Measurements from ENCODE around the gene SPTBN4.
"Not testable (repeated sequence)": the region's sequence is repeated elsewhere in the genome, so short reads cannot be mapped to it uniquely, and the experiment has no call there.

Gene SPTBN4

DNA sequence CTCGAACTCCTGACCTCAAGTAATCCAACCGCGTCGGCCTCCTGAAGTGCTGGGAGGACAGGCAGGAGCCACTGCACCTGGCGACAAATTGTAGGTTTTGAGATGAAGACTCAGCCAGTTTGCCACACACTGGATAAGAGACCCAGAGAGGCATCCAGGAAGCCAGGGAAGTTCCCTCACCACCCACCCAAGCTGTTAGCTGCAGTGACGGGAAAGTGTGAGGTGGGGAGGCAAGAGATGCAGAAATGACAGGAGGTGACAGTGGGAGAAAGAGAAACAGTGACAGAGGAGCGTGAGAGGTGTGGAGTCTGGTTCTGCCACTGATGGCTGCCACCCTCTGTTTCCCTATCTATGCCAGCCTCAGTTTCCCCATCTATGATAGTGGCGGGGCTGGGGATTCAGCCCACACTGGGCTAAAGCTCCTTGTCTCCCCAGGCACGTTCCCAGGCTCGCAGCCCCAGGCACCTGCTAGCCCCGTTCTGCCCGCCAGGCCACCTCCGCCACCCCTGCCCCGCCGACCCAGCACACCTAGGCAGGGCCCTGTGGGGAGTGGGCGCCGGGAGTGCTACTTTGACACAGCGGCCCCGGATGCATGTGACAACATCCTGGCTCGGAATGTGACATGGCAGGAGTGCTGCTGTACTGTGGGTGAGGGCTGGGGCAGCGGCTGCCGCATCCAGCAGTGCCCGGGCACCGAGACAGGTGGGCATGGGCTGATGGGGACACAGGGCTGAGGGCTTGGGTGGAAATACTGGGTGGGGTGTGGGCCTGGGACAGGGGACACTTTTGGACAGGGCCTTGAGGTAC, 155.4 kb downstream of the SPTBN4 start:
- no peaks in the 10 kb centered on the region for H3K4me1 ChIP-seq (ENCODE audit: control insufficient read depth, insufficient read depth, low read length, unreplicated experiment)
- H3K27me3 ChIP-seq (ENCODE audit: insufficient read depth, low read length) = no peaks in the 10 kb centered on the region
- H3K27ac ChIP-seq (ENCODE audit: low read depth, low read length) = no peak overlapping the region
- no peaks in the 10 kb centered on the region for H3K79me2 ChIP-seq (ENCODE audit: control insufficient read depth, insufficient read depth, low read length, unreplicated experiment)
- no peak overlapping the region for H3K4me3 ChIP-seq (ENCODE audit: low read depth, low read length)
- no peak overlapping the region for H2AFZ ChIP-seq (ENCODE audit: low read length, unreplicated experiment)
- no peaks in the 10 kb centered on the region for H3K36me3 ChIP-seq (ENCODE audit: insufficient read depth, low read length)

DNA sequence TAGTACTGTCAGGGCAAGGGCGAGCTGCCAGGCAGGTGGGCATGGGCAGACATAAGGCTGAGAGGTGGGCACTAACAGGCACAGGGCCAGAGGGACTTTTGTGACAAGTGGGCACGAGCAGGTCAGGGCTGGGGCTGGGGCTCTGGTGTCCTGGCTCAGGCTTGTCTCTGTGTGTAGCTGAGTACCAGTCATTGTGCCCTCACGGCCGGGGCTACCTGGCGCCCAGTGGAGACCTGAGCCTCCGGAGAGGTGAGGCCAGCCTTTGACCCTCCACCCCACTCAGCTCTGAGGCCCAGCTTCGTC, 155.9 kb downstream of the SPTBN4 start:
- Histone ChIP-seq H3K79me2 (ENCODE audit: control insufficient read depth, insufficient read depth, low read length, unreplicated experiment) (no peaks in the 10 kb centered on the region), H3K36me3 (ENCODE audit: insufficient read depth, low read length) (no peaks in the 10 kb centered on the region), H3K27me3 (ENCODE audit: insufficient read depth, low read length) (no peaks in the 10 kb centered on the region), H2AFZ (ENCODE audit: low read length, unreplicated experiment) (no peak overlapping the region), H3K4me1 (ENCODE audit: control insufficient read depth, insufficient read depth, low read length, unreplicated experiment) (no peaks in the 10 kb centered on the region), H3K27ac (ENCODE audit: low read depth, low read length) (no peak overlapping the region), H3K4me3 (ENCODE audit: low read depth, low read length) (no peak overlapping the region)

DNA sequence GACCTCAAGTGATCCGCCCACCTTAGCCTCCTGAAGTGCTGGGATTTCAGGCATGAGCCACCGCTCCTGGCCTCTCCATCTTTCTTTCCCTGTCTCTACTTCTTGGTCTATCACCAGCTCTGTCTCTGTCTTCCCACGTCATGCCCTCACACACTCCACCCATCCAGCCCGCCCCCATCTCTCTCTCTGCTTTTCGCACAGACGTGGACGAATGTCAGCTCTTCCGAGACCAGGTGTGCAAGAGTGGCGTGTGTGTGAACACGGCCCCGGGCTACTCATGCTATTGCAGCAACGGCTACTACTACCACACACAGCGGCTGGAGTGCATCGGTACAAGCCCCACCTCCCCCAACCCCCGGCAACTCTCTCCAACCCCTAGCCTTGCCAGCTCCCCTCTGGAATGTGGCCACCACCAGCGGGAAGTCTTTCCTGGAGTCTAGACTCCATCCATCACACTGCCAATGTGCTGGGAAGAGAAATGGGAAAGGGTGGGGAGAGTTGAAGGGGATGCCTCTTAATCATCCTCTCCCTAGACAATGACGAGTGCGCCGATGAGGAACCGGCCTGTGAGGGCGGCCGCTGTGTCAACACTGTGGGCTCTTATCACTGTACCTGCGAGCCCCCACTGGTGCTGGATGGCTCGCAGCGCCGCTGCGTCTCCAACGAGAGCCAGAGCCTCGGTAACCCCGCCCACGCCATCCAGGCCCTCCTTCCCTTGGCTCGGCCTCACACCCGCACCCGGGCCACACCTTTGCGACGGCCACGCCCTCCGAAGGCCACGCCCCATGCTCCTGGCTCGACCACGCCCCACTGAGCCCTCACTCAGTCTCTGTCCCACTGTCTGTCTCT, 156.8 kb downstream of the SPTBN4 start:
- Histone ChIP-seq H3K36me3 (ENCODE audit: insufficient read depth, low read length) (no peaks in the 10 kb centered on the region), H3K27ac (ENCODE audit: low read depth, low read length) (no peak overlapping the region), H3K4me1 (ENCODE audit: control insufficient read depth, insufficient read depth, low read length, unreplicated experiment) (no peaks in the 10 kb centered on the region), H3K4me3 (ENCODE audit: low read depth, low read length) (no peak overlapping the region), H3K79me2 (ENCODE audit: control insufficient read depth, insufficient read depth, low read length, unreplicated experiment) (no peaks in the 10 kb centered on the region), H3K27me3 (ENCODE audit: insufficient read depth, low read length) (no peaks in the 10 kb centered on the region), H2AFZ (ENCODE audit: low read length, unreplicated experiment) (no peak overlapping the region)

DNA sequence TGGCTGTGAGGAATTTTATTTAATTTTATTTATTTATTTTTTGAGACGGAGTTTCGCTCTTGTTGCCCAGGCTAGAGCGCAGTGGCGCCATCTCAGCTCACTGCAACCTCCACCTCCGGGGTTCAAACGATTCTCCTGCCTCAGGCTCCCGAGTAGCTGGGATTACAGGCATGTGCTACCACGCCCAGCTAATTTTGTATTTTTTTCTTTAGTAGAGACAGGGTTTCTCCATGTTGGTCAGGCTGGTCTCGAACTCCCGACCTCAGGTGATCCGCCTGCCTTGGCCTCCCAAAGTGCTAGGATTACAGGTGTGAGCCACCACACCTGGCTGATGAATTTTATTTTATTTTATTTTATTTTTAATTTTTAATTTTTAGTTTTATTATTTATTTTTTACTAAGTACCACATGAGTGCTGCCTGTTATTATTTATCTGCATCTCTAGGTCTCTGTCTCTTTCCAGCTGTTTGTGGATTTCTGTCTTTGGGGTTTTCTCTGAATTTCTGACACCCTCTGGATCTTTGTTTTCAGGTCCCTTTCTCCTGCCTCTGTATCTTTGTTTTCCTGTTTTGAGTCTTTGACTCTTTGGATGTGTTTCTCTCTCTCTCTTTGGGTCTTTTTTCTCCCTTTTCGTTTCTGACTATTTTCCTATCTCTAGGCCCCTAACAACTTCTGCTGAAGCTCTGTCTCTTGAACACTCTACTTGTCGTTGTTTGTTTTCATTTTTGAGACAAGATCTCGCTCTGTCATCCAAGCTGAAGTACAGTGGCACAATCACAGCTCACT, 157.8 kb downstream of the SPTBN4 start:
- H3K79me2 ChIP-seq (ENCODE audit: control insufficient read depth, insufficient read depth, low read length, unreplicated experiment); H3K36me3 ChIP-seq (ENCODE audit: insufficient read depth, low read length); H3K4me3 ChIP-seq (ENCODE audit: low read depth, low read length); H3K27ac ChIP-seq (ENCODE audit: low read depth, low read length); H2AFZ ChIP-seq (ENCODE audit: low read length, unreplicated experiment); H3K4me1 ChIP-seq (ENCODE audit: control insufficient read depth, insufficient read depth, low read length, unreplicated experiment); H3K27me3 ChIP-seq (ENCODE audit: insufficient read depth, low read length): not testable (repeated sequence)

DNA sequence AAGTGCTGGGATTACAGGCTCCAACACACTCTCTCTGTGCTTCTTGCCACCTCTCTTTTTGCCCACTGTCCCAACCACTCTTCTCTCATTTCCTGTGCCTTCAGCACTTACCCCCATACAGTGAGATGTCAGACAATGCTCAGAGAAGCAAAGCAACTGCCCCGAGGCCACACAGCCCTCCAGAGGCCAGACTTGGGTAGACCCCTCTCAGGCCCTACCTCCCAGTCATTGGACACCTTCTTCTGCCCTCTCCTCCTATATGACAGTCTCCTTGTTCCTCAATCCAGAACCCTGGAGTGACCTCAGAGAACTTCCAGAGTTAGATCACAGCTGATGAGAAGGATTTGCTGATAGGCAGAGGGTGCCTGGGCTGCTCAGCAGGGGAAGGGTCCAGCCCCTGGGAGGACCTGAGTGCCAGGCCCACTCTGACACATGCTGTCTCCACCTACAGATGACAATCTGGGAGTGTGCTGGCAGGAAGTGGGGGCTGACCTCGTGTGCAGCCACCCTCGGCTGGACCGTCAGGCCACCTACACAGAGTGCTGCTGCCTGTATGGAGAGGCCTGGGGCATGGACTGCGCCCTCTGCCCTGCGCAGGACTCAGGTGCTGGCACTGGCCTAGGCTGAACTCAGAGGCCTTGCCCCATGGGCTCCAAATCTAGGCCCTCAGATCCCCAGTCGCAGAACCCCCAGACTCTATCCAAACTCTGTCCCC, 158.8 kb downstream of the SPTBN4 start:
- H3K79me2 ChIP-seq (ENCODE audit: control insufficient read depth, insufficient read depth, low read length, unreplicated experiment) = no peaks in the 10 kb centered on the region
- H3K27ac ChIP-seq (ENCODE audit: low read depth, low read length) = no peak overlapping the region
- no peaks in the 10 kb centered on the region for H3K27me3 ChIP-seq (ENCODE audit: insufficient read depth, low read length)
- H3K36me3 ChIP-seq (ENCODE audit: insufficient read depth, low read length) = no peaks in the 10 kb centered on the region
- H3K4me1 ChIP-seq (ENCODE audit: control insufficient read depth, insufficient read depth, low read length, unreplicated experiment) = no peaks in the 10 kb centered on the region
- H2AFZ ChIP-seq (ENCODE audit: low read length, unreplicated experiment) = no peak overlapping the region
- no peak overlapping the region for H3K4me3 ChIP-seq (ENCODE audit: low read depth, low read length)

All from ACC112 (cell line).